AG08395 (cell line): ENCODE data around the gene RNFT1.
A peak's percentile ranks its signal among the peaks of the same experiment; 100 is the strongest.
"Not testable (repeated sequence)": the region's sequence is repeated elsewhere in the genome, so short reads cannot be mapped to it uniquely, and the experiment has no call there.

Experiments used
- DNase-seq: peaks from one replicate; pipeline ENCODE4 v3.0.0; 2012; ENCODE audit warnings: mixed read lengths, low spot score

Gene RNFT1

DNA sequence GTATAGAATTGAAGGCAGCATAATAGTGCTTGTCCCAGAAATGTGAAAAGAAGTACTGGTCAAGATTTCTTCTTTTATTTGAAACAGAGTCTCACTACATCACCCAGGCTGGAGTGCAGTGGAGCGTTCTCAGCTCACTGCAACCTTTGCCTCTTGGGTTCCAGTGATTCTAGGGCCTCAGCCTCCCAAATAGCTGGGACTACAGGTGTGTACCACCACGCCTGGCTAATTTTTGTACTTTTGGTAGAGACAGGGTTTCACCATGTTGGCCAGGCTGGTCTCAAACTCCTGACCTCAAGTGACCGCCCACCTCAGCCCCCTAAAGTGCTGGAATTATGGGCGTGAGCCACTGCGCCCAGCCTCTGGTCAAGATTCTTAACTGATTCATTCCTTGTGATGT is 43.9 kb downstream of the RNFT1 start:
- DNase-seq = not testable (repeated sequence)

DNA sequence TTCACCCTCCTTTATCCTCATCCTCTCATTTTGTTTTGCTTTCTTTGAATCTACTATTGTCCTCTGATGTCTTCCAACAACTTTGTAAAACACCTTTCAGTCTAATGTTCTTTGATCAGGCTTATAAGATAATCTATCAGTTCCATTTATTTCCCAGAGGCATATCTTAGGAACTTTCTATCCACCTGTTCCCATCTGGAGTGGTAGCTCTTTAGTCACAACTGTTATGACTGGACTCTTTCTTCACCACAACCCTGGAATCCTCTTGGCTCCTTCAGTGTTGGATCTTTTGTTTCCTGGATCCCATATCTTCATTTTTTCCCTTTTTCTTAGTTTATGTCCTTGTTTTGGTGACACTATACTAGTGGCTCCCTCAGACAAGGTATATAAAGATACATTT is 48.1 kb downstream of the RNFT1 start:
- DNase-seq = no peak

DNA sequence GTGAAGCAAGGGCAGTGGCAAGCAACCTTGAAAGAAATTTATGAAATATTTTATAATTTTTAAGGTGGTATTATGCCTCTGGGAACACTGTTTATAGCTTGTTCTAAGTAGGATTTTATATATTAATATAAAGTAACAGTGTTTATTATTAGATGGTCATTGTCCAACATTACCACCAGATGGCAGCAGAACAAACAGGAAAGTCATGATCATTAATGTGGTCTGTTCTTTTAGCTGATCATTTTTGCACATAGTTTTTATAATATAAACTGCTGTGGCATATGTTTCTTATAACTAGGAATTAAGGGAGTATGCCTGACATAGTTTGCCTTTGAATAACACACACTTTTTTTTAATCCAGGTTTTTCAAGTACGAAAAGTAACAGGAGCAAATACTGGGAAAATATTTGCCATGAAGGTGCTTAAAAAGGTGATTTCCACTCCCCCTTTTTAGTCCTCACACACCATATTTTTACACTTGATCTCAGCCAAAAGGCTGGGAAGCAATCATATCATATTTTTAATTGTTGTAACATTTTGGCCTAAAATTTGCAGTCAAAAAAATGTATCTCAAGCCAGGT is 50.2 kb downstream of the RNFT1 start:
- peak; percentile 70 for DNase-seq

DNA sequence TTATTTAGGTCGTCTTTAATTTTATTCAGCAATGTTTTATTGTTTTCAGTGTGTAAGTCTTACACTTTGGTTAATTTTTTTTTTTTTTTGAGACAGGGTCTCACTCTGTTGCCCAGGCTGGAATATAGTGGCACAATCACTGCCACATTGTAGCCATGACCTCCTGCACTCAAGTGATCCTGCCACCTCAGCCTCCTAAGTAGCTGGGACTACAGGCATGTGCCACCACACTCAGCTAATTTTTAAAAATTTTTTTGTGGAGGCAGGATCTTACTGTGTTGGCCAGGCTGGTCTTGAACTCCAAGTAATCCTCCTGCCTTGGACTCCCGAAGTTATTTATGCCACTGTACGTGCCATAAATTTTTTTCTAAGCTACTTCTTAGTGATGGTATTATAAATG is 57.1 kb downstream of the RNFT1 start:
- no peak for DNase-seq

DNA sequence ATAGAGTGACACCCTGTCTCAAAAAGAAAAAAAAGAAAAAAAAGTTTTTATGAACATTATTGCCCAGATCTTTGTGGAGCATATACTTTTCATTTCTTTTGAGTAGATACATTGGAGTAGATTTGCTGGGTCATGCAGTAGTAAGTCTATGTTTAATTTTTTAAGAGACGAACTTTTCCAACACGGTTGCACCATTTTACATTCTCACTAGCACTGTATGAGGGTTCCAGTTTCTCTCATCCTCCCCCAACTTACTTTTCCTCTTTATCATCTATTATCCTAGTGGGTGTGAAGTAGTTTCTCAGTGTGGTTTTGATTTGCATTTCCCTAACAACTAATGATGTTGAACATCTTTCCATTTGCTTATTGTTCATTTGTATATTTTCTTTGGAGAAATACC is 61.1 kb downstream of the RNFT1 start:
- no peak for DNase-seq
